ENCODE results near the gene LYRM9. TPM values are rescaled to one million over a fixed set of nuclear protein-coding genes. Genes with fewer than 3 reads are reported as not detected.

Gene LYRM9
- total RNA-seq, 1 donor from 2014 or later: 8.3 TPM

GRCh38 chr17:27872776-27873175 is 20.4 kb downstream of the LYRM9 start:
- no peaks in the 10 kb centered on the region for H3K27me3 ChIP-seq (ENCODE audit: low read depth)
- no peak for TF ChIP-seq CTCF (IDR thresholded peaks at IDR 0.05; ENCODE audit: borderline replicate concordance)
- H3K36me3 ChIP-seq: peaks cover 6% of the 10 kb centered on the region
- H3K4me1 ChIP-seq: no peaks in the 10 kb centered on the region
- H3K4me3 ChIP-seq: no peak overlapping the region
- intact Hi-C loops (cut with micrococcal nuclease): no loop called here
- no peak overlapping the region for H3K27ac ChIP-seq (replicated peaks)
- peaks cover 6% of the 10 kb centered on the region for H3K9me3 ChIP-seq (replicated peaks)
- DNase-seq: no peak

- Histone ChIP-seq H3K9me3 (replicated peaks) (peaks cover 6% of the 10 kb centered on the region), H3K4me3 (no peak overlapping the region), H3K27ac (replicated peaks) (no peak overlapping the region), H3K27me3 (ENCODE audit: low read depth) (no peaks in the 10 kb centered on the region), H3K36me3 (no peaks in the 10 kb centered on the region), H3K4me1 (no peaks in the 10 kb centered on the region)
- no peak for TF ChIP-seq CTCF (IDR thresholded peaks at IDR 0.05; ENCODE audit: borderline replicate concordance)
- DNase-seq: no peak
- intact Hi-C loops (cut with micrococcal nuclease): no loop called here
Observed at GRCh38 chr17:27871407-27871806, 21.8 kb downstream of the LYRM9 start.

GRCh38 chr17:27870345-27870744 is 22.8 kb downstream of the LYRM9 start:
- H3K9me3 ChIP-seq (replicated peaks): peaks cover 6% of the 10 kb centered on the region
- H3K4me1 ChIP-seq: no peaks in the 10 kb centered on the region
- intact Hi-C loops (cut with micrococcal nuclease): no loop called here
- no peak for DNase-seq
- H3K27ac ChIP-seq (replicated peaks): no peak overlapping the region
- H3K4me3 ChIP-seq: no peak overlapping the region
- no peaks in the 10 kb centered on the region for H3K27me3 ChIP-seq (ENCODE audit: low read depth)
- no peaks in the 10 kb centered on the region for H3K36me3 ChIP-seq
- TF ChIP-seq CTCF (IDR thresholded peaks at IDR 0.05; ENCODE audit: borderline replicate concordance): no peak

GRCh38 chr17:27868565-27868964 is 24.6 kb downstream of the LYRM9 start:
- H3K9me3 ChIP-seq (replicated peaks): peaks cover 5% of the 10 kb centered on the region
- no peak overlapping the region for H3K4me3 ChIP-seq
- H3K27me3 ChIP-seq (ENCODE audit: low read depth): no peaks in the 10 kb centered on the region
- no peaks in the 10 kb centered on the region for H3K4me1 ChIP-seq
- DNase-seq: no peak
- H3K27ac ChIP-seq (replicated peaks): no peak overlapping the region
- intact Hi-C loops (cut with micrococcal nuclease): no loop called here
- TF ChIP-seq CTCF (IDR thresholded peaks at IDR 0.05; ENCODE audit: borderline replicate concordance): no peak
- H3K36me3 ChIP-seq: no peaks in the 10 kb centered on the region

- H3K4me3 ChIP-seq: no peak overlapping the region
- no peak overlapping the region for H3K27ac ChIP-seq (replicated peaks)
- no peak for TF ChIP-seq CTCF (IDR thresholded peaks at IDR 0.05; ENCODE audit: borderline replicate concordance)
- no peaks in the 10 kb centered on the region for H3K27me3 ChIP-seq (ENCODE audit: low read depth)
- intact Hi-C loops (cut with micrococcal nuclease): no loop called here
- no peaks in the 10 kb centered on the region for H3K36me3 ChIP-seq
- no peaks in the 10 kb centered on the region for H3K4me1 ChIP-seq
- no peaks in the 10 kb centered on the region for H3K9me3 ChIP-seq (replicated peaks)
- DNase-seq: no peak
Observed at GRCh38 chr17:27862840-27863239, 30.3 kb downstream of the LYRM9 start.

GRCh38 chr17:27862004-27862403 is 31.2 kb downstream of the LYRM9 start:
- Histone ChIP-seq H3K9me3 (replicated peaks) (no peaks in the 10 kb centered on the region), H3K27me3 (ENCODE audit: low read depth) (no peaks in the 10 kb centered on the region), H3K36me3 (no peaks in the 10 kb centered on the region), H3K4me1 (no peaks in the 10 kb centered on the region), H3K4me3 (no peak overlapping the region), H3K27ac (replicated peaks) (no peak overlapping the region)
- TF ChIP-seq CTCF (IDR thresholded peaks at IDR 0.05; ENCODE audit: borderline replicate concordance): no peak
- intact Hi-C loops (cut with micrococcal nuclease): no loop called here
- no peak for DNase-seq

Data from left ventricle myocardium inferior (tissue), 1 donor.